NCI-H748 treated with DMSO at 0.1 percent for 48 hours (cell line): ENCODE data around the gene CRIP3.

Experiments used
- DNase-seq: peaks from one replicate; lab custom pipeline; 2025; lab: John Stamatoyannopoulos, UW

CRIP3 gene

GRCh38 chr6:43287717-43288679 is 20.6 kb downstream of the CRIP3 start:
- no peak for DNase-seq

- DNase-seq: no peak
Observed at GRCh38 chr6:43286980-43287716, 21.5 kb downstream of the CRIP3 start.

GRCh38 chr6:43286456-43286979 is 22.1 kb downstream of the CRIP3 start:
- DNase-seq: no peak

- no peak for DNase-seq
Observed at GRCh38 chr6:43285832-43286231, 22.8 kb downstream of the CRIP3 start.

- DNase-seq: no peak
Observed at GRCh38 chr6:43284991-43285781, 23.4 kb downstream of the CRIP3 start.

- no peak for DNase-seq
Observed at GRCh38 chr6:43283905-43284304, 24.7 kb downstream of the CRIP3 start.

- no peak for DNase-seq
Observed at GRCh38 chr6:43283514-43283901, 25.1 kb downstream of the CRIP3 start.

GRCh38 chr6:43282636-43283513 is 25.8 kb downstream of the CRIP3 start:
- no peak for DNase-seq

GRCh38 chr6:43282060-43282459 is 26.6 kb downstream of the CRIP3 start:
- no peak for DNase-seq

- no peak for DNase-seq
Observed at GRCh38 chr6:43280234-43280633, 28.4 kb downstream of the CRIP3 start.

GRCh38 chr6:43278524-43279078 is 30.0 kb downstream of the CRIP3 start:
- no peak for DNase-seq

- no peak for DNase-seq
Observed at GRCh38 chr6:43277643-43278523, 30.7 kb downstream of the CRIP3 start.

GRCh38 chr6:43277306-43277642 is 31.4 kb downstream of the CRIP3 start:
- DNase-seq: no peak

GRCh38 chr6:43276577-43277305 is 31.9 kb downstream of the CRIP3 start:
- no peak for DNase-seq

GRCh38 chr6:43275801-43276576 is 32.6 kb downstream of the CRIP3 start:
- DNase-seq: no peak

GRCh38 chr6:43274916-43275597 is 33.6 kb downstream of the CRIP3 start:
- no peak for DNase-seq

- DNase-seq: no peak
Observed at GRCh38 chr6:43274127-43274915, 34.3 kb downstream of the CRIP3 start.
